Globus pallidus (tissue), 1 donor: ENCODE data around the gene CITED2.

Source experiments
- DNase-seq: peaks from one replicate; pipeline ENCODE4 v3.0.0-alpha.2; 2015; ENCODE audit warnings: low spot score

CITED2 gene

DNA sequence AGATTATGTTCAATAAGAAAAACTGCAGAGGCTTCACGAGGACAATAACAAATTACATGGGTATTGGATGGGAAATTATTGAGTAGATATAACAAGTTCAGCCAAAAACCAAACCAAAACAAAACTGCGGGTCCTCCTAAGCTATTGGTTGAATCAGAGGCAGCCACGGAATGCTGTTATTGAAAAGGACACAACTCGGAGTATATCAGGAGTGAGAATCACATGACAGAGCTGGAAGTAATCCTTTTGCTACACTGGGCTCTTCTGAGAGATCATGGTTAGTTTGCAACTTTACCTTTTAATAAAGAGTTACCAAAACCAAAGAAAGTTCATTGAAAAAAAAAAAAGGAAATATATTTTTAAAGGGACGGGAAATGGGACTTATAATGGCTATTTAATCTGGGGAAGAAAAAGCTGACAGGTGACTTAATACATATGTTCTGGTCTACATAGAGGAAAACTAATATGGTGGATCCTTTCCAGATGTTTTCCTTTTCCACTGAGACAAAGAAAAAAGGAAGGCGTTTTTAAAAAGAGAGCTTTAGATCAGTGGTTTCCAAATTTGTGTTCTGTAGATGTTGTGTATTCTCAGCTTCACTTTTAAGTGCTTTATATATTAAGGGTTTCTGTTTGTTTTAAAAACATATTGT lies 6.9 kb upstream of the CITED2 start:
- DNase-seq: no peak

DNA sequence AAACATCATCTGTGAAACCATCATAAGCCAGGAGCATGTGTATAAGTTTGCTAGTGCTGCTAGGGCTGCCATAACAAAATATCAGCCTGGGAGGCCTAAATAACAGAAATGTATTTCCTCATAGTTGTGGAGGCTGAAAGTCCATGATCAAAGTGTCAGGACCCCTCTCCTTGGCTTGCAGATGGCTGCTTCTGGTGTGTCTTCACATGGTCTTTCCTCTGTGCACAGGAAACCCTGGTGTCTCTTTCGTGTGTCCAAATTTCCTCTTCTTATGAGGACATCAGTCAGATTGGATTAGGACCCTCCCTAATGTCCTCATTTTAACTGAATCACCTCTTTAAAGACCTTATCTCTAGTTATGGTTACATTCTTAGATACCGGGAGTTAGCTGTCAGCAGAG lies 6.2 kb upstream of the CITED2 start:
- no peak for DNase-seq

DNA sequence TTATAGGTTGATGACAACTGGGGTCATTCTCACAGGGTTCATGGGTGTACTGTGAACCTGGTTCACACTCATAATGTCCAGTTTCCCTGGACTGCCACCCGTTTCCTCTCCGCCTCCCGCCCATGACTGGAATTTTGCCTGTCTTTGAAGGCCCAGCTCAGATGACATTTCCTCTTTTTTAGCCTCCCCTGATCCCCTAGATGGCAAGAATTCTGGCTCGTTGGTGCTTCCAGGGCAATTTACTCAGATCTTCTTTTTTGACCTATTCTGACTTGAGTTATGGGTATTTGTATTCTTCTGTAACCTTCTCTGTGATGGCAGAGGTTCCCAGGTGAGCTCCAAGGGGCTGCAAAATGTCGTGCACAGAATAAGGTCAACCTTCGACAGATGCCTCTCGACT lies 5.7 kb upstream of the CITED2 start:
- no peak for DNase-seq

DNA sequence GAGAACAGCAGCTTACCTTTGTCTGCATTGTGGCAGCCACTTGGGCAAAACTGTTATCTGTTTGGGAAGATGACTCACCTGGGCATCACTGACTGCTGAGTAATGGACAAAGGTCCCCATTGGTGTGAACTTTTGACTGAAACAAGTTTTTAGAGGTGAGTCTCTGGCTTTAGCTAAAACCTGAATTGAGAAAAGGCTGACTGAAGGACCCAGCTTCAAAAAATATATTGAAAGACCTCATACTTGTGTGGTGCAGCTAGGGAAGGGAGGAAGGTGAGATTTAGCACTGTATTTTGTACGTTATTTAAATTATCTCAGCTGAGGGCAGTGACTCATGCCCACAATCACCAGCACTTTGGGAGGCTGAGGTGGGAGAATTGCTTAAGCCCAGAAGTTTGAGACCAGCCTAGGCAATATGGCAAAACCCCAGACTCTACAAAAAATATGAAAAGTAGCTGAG lies 4.5 kb upstream of the CITED2 start:
- no peak for DNase-seq

DNA sequence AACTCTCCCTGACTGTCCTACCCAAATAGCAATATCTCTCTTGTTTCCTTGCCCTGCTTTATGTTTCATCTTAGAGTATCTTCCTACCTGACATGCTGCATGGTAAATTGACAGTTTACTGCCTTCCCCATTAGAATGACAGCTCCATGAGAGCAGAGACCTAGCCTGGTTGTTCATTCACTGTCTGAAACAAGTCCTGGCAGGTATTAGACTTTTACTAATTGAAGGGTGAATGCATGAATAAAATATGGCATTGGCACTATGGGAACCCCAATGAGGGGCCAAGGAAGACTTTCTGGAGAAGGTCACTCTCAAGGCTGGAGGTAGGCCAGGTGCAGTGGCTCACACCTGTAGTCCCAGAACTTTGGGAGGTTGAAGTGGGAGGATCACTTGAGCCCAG lies 3.8 kb upstream of the CITED2 start:
- DNase-seq: no peak

DNA sequence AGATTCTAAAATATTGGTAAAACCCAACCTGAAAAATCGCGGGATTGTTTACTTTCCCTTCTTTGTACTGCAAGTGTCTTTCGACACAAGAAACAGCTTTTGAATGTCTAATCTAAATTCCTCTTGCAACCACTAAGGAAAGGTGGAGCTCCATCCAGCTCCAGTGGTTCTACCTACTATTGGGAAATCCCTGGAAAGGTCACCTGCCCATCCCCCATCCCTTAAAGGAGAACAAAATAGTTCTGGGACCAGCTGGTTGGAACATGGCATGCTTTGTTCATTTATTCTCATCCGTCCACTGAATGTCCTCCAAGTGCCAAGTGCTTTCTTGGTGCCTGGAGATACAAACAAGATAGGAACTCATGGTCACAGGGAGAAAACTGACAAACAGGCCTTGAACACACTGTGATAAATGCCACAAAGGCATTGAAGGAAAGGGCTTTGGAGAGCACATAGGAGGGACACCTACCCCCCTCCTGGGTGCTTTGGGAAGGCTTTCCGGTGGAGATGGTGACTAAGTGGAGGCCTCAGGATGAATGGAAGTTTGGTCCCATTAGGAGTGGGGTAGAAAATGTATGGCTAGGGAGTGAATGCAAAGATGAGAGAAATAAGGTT lies 2.3 kb upstream of the CITED2 start:
- DNase-seq: no peak

DNA sequence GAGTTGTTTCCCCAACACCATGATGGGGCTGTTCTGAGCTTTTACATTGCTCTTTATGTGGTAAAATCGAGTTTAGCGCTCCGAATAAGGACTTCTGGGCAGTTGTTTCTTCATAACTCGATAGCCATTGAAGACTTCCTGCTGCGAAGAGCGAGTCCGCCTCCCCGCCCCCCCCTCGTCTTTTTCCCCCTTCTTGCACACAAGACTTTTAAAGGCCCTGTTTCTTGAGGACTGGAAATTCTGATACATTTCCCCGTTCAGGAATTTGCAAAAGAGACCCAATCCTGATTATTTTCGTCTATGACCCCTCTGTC lies 1.5 kb upstream of the CITED2 start:
- peak; percentile 61 for DNase-seq

DNA sequence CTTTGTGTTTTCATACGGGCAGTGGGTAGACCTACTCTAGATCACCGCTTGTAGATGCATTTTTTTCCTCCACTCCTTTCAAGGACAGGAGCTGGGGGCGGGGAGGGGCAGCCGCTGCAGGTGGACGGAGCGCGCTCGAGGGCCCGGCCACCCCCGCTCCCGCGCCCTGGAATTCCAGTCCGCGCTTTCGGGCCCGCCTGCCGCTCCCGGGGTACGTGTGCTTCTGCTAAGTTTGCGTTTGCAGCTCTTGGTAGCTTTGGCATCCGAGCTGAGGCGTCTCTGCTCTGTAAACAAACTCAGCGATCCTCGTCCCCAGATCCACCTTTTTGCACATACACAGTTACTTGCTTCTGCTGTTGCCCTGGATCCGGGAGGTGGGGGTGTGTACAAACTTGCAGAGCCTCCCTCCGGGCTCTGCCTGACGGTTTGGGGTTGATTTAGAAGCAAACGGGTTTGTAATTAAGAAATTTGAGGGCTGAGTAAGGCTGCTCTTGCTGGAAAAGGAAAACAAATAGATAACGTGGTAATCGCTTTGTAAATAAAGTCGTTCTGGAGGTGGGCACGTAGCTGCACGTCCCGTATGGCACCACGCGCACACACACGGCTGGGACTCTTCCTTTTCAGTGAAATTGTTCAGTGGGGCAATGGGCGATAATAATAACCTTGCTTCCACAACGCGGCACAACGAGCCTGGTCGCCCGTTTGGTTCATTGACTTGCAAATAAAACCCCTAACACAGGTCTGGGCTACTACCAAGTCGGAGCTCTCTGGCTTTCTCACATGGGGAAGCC lies 973 bp upstream of the CITED2 start:
- peak; percentile 81 for DNase-seq

DNA sequence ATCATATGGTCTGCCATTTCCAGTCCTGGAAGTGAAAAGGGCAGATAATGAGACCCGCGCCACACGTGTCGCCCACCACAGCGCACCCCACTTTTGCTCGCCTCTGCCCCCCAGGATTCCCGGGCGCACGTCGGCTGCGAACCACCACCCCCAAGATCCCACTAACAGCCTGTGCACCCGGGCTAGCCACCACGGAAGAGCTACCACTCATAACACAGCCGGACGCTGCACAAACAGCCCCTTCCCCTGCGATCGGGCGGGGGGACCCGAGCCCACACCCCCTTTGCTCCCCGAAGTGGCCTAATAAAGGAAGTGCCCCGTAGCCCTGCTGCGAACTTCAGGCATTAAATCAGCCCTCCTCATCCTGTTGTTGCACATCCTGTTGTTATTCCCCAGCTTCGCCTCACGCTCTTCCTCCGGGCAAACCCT lies 506 bp downstream of the CITED2 start:
- no peak for DNase-seq

DNA sequence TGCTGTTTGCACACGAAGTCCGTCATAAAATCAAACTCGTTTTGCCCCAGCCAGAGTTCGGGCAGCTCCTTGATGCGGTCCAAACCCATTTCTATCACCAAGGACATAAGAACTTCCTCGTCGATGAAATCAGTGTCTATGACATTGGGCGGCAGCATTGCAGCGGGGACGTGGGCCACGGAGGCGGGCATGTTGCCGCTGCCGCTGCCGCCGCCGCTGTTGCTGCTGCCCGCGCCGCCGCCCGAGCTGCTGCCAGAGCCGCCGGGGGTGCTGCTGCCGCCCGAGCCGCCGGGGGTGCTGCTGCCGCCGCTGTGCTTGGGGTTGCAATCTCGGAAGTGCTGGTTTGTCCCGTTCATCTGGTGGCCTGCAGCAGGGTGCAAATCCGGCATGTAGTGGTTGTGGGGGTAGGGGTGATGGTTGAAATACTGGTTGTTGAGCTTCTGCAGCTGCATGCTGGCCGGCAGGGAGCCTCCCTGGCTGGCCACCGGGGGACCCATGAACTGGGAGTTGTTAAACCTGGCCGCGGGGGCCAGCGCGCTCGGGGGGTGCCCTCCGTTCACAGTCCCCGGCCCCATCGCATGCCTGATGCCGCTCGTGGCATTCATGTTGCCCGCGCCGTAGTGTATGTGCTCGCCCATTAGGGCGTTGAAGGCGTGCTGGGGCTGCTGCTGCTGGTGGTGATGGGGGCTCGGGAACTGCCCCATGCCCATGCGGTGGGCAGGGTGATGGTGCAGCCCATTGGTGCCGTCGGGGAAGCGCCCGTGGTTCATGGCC lies 1.1 kb downstream of the CITED2 start:
- DNase-seq: peak; percentile 78

DNA sequence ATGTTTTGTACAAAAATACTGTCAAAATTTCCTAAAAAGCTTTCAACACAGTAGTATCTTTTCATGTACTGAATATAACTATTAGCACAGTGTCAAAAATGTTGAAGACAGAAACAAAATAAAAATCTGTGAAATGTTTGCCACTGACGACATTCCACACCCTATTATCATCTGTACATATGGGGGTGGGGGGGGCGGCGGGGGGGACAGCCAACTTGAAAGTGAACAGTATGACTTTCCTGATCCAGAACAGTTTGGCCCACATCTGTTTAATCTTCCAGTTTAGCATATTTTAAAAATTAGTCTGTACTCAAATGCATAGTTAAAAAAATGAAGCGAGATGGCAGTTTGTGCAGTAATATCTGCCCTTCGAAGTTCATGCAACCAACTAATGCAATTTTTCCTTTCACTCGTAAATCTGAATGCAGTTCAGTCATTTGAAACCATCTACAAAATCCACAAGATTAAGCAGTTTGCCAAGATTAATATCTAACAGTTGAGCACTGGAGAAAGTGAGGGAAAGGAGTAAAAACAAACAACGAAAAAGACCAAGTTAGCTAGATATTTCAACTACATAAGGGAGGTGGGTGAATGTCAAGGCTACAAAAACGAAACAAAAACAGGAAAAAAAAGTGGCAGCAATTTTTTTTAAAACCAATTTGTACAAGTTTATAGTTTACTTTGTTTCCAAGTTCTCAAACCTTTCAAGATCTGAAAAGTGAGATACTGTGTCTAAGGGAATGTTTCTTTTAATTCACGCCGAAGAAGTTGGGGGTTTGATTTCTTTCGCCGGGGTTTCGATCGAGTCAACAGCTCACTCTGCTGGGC lies 1.9 kb downstream of the CITED2 start:
- DNase-seq: no peak

DNA sequence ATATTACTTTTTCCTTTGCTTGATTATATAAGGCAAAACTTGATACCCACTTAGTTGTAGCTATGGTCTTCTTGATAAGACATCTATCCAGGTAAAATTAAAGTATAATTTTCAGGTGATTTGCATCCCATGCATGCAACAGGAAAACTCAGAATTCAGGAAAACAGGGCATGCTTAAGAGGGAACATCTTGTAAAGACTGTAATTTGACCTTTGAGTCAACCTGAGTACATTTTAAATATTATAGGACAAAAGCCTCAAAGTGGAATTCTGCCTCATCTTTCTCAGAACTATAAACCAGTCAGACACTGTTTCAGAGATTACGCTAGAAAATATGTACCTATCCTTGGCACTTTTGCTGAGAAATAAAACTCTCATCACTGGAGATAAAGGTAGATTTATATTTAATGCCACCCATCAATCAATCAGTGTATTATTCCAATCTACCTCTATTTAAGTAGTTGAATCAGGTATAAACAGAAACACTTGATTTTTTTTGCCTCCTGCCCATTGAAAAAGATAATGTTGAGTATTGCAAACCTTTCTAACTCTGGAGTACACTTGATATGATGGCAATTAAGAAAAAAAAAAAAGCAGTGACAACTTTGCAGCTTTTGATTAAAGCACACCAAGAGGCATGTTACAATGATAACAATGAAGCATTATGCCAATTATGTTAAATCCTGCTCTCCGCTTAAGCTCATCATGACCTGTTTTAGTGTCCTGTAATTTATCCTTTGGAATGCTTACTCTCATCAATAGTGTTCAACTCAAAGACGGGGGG lies 2.8 kb downstream of the CITED2 start:
- no peak for DNase-seq

DNA sequence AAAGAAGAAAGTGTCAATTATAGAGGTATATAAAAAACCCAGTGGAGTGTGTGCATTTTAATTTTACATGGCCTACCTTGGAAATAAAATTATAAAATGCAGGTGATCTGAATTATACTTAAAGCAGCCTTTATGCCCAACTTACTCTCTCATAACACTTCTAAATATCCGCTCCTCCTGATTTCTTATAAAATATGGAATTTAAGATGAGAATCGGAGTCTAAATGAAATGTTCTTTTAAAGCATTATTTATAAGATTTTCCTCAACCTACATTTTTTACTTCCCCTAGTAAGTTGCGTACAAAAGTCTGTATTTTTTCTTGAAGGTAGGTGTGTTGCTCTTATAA lies 3.5 kb downstream of the CITED2 start:
- DNase-seq: no peak

DNA sequence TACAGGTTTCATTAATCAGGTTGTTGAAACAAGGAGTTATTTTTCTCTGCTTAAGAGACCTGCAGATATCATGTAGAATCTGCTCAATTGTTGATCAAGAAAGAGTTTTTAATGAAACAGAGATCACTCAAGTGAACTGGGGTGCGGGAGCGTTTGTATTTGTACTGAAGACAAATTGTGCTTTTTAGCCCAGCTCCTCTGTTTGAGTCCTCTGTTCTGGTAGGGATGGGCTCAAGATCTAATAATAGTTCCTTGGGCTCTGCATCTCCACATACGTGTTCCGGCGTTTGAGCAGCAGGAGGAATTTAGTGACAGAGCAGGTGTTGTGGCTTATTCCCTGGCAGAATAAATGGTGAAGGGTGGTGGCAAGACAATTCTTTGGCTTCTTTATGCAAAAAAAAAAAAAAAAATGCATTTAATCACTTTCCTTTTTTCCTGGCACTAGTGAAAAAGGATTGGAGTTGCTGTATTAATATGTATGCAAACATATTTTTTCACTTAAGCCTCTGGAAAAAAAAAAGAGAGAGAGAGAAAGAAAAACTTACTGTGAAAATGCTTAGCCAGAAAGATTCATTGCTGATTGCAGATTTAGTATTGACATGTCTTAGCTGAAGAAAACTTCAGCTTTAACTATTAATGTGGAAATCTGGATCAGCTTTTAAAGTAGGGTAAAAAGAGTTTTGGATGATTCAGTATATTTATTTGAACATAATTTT lies 4.0 kb downstream of the CITED2 start:
- DNase-seq: no peak

DNA sequence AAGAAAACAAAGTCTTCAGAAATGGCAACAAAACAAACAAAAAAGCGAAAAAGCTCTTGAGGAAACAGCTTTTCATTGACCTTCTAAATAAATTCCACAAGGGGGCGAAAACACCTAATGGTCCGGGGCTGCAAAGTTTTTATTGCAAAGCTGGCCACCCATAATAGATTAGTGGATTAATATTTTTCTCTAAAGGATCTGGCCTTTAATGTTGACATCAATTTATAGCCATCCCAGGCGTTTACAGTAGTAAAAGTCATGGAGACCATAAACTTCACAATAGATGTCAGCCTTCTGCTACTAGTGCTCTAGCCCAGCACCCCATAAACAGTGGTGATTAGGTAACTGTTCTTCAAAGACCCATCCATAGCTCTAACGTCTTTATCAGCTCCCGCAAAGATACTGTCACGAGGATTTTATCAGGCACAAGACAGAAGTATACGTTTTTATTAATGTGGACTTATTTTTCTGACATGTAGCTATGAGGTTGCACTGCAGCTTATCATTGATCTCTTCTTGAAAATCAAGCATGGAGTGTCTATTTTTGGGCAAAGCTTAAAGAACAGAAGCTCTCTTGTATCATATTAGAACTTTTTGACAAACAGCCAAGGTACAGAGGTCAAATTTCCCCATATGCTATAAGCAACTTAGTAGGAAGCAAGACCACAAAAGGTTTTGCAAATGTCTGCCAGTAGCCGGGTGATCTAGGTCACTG lies 4.7 kb downstream of the CITED2 start:
- no peak for DNase-seq

DNA sequence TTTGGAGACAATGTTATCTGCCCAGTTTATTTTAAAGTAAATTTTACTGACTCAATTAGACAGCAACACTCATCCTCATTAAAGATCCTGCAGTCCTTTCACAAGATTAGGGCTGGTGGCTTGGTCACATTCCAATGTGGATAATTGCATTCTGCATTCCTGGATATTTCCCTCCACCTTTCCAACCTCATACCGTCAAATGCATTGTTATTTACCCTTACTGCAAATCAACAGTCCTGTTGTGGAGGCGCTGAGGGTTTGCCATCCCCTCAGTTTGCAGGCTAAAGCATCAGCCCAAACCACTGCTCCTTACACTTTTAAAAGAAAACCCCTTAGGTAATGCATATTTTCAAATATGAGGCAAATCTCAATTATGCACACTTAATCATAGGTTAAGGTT lies 5.4 kb downstream of the CITED2 start:
- DNase-seq: no peak

DNA sequence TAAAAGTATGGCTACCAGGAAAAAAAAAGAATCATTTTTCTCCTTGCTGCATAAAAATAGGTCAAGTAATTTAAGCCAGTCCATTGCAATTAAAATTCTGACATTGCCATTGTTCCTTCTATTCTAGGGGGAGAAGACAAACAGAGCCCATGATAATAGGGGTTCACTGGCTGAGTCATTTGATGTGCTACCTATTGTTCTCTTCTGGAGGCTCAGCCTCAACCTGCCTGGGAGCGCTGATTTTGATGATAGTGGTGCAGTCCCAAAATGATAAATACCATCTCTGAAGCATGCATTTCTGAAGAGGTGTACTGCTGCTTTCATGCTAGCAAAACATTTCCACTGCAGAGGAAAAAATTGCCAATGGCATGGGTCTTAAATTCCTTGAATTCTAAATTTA lies 5.8 kb downstream of the CITED2 start:
- no peak for DNase-seq

DNA sequence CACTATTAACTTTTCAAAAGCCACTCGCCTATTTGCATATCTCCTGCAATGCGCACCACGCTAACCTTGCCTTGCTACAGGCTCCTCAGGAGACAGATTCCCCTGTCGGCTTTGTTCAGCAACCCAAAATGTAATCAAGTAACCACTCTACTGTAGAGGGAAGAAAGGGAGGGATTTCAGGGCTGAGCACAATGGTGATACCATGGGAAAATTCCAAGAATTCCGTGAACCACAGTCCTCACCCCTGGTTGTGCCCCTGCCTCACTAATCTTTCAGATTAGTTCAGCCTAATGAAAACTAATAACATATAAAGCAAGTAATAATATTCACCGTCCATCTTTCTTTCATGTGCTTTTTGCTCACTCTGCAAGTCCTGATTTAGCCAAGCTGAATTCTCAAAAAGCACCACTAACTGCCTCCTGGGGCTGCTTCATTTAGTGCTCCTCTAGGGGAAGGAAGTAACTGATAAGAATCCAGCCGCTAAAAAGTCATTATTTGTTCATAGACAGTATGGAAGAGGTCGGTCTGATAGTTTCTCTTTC lies 6.6 kb downstream of the CITED2 start:
- DNase-seq: no peak

DNA sequence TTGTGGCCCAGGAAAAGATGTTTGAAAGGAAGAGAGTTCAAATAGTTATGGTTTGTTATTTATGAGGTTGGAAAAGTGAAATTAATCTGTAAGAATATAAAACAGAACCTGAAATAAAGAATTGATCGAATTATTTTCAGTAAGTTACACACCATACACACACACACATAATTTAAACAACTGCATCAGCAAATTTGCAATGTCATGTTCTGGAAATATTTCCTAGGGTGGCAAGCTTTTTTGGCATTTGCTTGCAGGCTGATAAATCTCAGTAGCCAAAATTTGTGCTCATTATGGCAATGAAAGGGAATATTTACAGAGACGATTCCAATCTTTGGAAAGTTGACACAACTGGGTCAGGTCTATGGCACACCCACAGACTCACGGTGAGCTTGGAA lies 9.5 kb downstream of the CITED2 start:
- DNase-seq: no peak
